GM23338 (cell line): Measurements from ENCODE around the gene TFAP2E.

Source experiments
- CREB1 ChIP-seq: fragments of 250-450 bp; sonication (Bioruptor Pico); IDR thresholded peaks from 2 replicates; pipeline ENCODE4 v1.5.0; 2020; ENCODE audit warnings: low read depth, mild to moderate bottlenecking, moderate library complexity
- EZH2 ChIP-seq: fragments of 200-600 bp; sonication (generic); IDR thresholded peaks from one replicate; pipeline ENCODE4 v1.8.0; 2017; ENCODE audit warnings: antibody characterized with exemption, mild to moderate bottlenecking, low read depth; ENCODE audit not compliant: unreplicated experiment
- EZH2phosphoT487 ChIP-seq: fragments of 200-600 bp; sonication (generic); IDR thresholded peaks from one replicate; pipeline ENCODE4 v1.8.1; 2018; ENCODE audit warnings: antibody characterized with exemption; ENCODE audit not compliant: unreplicated experiment
- NANOG ChIP-seq: IDR thresholded peaks from 2 replicates; pipeline ENCODE4 v1.6.1; 2016; ENCODE audit warnings: antibody characterized with exemption, borderline replicate concordance
- POLR2AphosphoS5 ChIP-seq: IDR thresholded peaks from 2 replicates; pipeline ENCODE4 v1.6.1; 2016; ENCODE audit warnings: antibody characterized with exemption, low read depth
- REST ChIP-seq: IDR thresholded peaks from one replicate; pipeline ENCODE4 v1.6.1; 2018; ENCODE audit warnings: antibody characterized with exemption; ENCODE audit not compliant: unreplicated experiment
- STAT1 ChIP-seq: IDR thresholded peaks from one replicate; pipeline ENCODE4 v1.6.1; 2016; ENCODE audit warnings: antibody characterized with exemption; ENCODE audit not compliant: unreplicated experiment
- ZNF114 ChIP-seq: fragments of 250-450 bp; sonication (Bioruptor Pico); IDR thresholded peaks from 2 replicates; pipeline ENCODE4 v1.5.0; 2020; ENCODE audit warnings: mild to moderate bottlenecking, moderate library complexity
- ZNF331 ChIP-seq: fragments of 250-450 bp; sonication (Bioruptor Pico); IDR thresholded peaks from 2 replicates; pipeline ENCODE4 v1.5.0; 2020; ENCODE audit warnings: low read depth, mild to moderate bottlenecking, moderate library complexity
- TF ChIP-seq, protein P1 (sequence below), 2 experiments: fragments of 200-600 bp in 1 of 2; sonication (generic) in 1 of 2; conservative IDR thresholded peaks; 2 replicates each; pipeline versions ENCODE4 v1.5.1 to v1.6.1; 2016 to 2017; ENCODE audit warnings: antibody characterized with exemption in 2 of 2, low read depth in 2 of 2, mild to moderate bottlenecking in 2 of 2, moderate library complexity in 1 of 2

- TF ChIP-seq, protein P1, sequence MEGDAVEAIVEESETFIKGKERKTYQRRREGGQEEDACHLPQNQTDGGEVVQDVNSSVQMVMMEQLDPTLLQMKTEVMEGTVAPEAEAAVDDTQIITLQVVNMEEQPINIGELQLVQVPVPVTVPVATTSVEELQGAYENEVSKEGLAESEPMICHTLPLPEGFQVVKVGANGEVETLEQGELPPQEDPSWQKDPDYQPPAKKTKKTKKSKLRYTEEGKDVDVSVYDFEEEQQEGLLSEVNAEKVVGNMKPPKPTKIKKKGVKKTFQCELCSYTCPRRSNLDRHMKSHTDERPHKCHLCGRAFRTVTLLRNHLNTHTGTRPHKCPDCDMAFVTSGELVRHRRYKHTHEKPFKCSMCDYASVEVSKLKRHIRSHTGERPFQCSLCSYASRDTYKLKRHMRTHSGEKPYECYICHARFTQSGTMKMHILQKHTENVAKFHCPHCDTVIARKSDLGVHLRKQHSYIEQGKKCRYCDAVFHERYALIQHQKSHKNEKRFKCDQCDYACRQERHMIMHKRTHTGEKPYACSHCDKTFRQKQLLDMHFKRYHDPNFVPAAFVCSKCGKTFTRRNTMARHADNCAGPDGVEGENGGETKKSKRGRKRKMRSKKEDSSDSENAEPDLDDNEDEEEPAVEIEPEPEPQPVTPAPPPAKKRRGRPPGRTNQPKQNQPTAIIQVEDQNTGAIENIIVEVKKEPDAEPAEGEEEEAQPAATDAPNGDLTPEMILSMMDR (conservative IDR thresholded peaks at IDR 0.05; ENCODE audit: low read depth in 2 of 2): no peak
- TF ChIP-seq EZH2phosphoT487 (no peak), POLR2AphosphoS5 (no peak), EZH2 (no peak), CREB1 (no peak), REST (no peak), ZNF114 (CRISPR knock-in tag) (no peak), ZNF331 (CRISPR knock-in tag) (no peak), STAT1 (no peak), NANOG (no peak)
Observed at GRCh38 chr1:35637401-35637809, 64.3 kb downstream of the TFAP2E start.
